ENCODE data around the gene RNF145. TPM values are rescaled to one million over a fixed set of nuclear protein-coding genes. Genes with fewer than 3 reads are reported as not detected.

The RNF145 gene
- polyA plus RNA-seq, 3 donors, result 9.1 to 23.6 (median 11.5) TPM

DNA sequence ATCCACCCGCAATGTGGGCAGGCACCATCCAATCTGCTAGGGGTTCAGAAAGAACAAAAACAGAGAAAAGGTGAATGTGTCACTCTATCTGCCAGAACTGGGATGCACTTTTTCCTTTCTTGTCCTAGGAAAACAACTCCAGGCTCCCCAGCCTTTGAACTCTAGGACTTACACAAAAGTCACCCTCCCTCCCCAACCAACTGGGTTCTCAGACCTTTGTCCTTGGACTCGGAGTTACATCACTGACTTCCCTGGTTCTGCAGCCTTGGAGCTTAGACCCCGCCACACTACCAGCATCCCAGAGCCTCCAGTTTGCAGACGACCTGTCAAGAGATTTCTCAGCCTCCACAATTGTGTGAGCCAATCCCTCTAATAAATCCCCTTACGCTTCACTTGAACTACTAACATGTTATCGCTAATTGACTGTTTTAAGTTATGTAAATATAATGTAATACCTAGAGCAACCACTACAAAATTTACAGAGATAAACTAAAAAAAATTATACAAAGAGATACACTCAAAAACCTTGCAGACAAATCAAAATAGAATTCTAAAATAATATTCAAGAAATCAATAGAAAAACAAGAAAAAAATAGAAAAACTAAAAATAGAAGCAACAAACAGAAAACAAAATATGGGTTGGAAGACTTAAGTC lies 48.4 kb upstream of the RNF145 start:
- intact Hi-C loops (cut with micrococcal nuclease), result no loop called here
- Mint-ChIP-seq H3K27ac (no peak overlapping the region), H3K4me3 (no peak overlapping the region), H3K9me3 (peaks cover 2 to 10% (median 7%) of the 10 kb centered on the region in 7 donors), H3K36me3 (no peaks in the 10 kb centered on the region), H3K27me3 (ENCODE audit: low read depth in 3 of 3) (peaks cover 7 to 12% (median 10%) of the 10 kb centered on the region in 3 donors), H3K4me1 (peaks cover 7% of the 10 kb centered on the region)
- no peak overlapping the region for H3K4me3 ChIP-seq (replicated peaks in 1 of 3; ENCODE audit: low read depth in 2 of 3, low read length in 3 of 3)
- H4K20me1 ChIP-seq (ENCODE audit: insufficient read depth, low read length), result no peaks in the 10 kb centered on the region
- no peak overlapping the region for H3K4me2 ChIP-seq (replicated peaks; ENCODE audit: extremely low read depth, low read length, poor library complexity, severe bottlenecking)
- H3K79me2 ChIP-seq (ENCODE audit: insufficient read depth, low read length), result no peaks in the 10 kb centered on the region
- H3K27ac ChIP-seq (ENCODE audit: low read depth in 1 of 2, low read length in 2 of 2), result no peak overlapping the region
- WGBS (ENCODE audit: insufficient coverage), result 69% methylated on average over 2 of the region's 6 CpGs
- TF ChIP-seq, protein P1, sequence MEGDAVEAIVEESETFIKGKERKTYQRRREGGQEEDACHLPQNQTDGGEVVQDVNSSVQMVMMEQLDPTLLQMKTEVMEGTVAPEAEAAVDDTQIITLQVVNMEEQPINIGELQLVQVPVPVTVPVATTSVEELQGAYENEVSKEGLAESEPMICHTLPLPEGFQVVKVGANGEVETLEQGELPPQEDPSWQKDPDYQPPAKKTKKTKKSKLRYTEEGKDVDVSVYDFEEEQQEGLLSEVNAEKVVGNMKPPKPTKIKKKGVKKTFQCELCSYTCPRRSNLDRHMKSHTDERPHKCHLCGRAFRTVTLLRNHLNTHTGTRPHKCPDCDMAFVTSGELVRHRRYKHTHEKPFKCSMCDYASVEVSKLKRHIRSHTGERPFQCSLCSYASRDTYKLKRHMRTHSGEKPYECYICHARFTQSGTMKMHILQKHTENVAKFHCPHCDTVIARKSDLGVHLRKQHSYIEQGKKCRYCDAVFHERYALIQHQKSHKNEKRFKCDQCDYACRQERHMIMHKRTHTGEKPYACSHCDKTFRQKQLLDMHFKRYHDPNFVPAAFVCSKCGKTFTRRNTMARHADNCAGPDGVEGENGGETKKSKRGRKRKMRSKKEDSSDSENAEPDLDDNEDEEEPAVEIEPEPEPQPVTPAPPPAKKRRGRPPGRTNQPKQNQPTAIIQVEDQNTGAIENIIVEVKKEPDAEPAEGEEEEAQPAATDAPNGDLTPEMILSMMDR (IDR thresholded peaks at IDR 0.05), result no peak
- H2AFZ ChIP-seq (ENCODE audit: insufficient read depth, low read depth, low read length, poor library complexity, severe bottlenecking), result no peak overlapping the region
- DNase-seq, result no peak
- H3K9me3 ChIP-seq (replicated peaks in 1 of 2; ENCODE audit: control insufficient read depth in 1 of 2, insufficient read depth in 1 of 2, low read length in 2 of 2), result no peaks in the 10 kb centered on the region
- H3K4me1 ChIP-seq (ENCODE audit: control insufficient read depth in 1 of 2, insufficient read depth in 2 of 2, low read length in 2 of 2), result peaks cover 6 to 8% of the 10 kb centered on the region in 2 donors
- H3K9ac ChIP-seq (ENCODE audit: insufficient read depth, low read length, poor library complexity, severe bottlenecking), result no peak overlapping the region
- H3K27me3 ChIP-seq (ENCODE audit: control insufficient read depth in 2 of 2, insufficient read depth in 2 of 2, low read length in 2 of 2), result peaks cover 0 to 4% of the 10 kb centered on the region in 2 donors
- H3K36me3 ChIP-seq (replicated peaks in 1 of 2; ENCODE audit: control insufficient read depth in 1 of 2, insufficient read depth in 2 of 2, low read length in 2 of 2), result no peaks in the 10 kb centered on the region

DNA sequence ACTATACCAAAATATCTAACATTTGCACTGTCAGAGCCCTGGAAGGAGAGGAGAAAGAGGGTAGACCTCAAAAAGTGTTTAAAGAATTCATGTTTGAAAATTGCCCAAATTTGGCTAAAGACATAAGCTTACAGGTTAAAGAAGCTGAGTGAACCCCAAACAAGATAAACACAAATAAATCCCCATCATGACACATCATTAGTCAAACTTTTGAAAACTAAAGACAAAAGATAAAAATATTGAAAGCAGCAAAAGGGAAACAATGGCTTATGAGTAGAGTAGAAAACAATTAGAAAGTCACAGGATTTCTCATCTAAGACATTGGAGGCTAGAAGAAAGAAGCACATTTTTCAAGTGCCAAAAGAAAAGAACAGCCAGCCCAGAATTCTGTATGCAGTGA lies 47.7 kb upstream of the RNF145 start:
- Histone ChIP-seq H3K9me3 (replicated peaks in 1 of 2; ENCODE audit: control insufficient read depth in 1 of 2, insufficient read depth in 1 of 2, low read length in 2 of 2) (no peaks in the 10 kb centered on the region), H3K4me3 (replicated peaks in 1 of 3; ENCODE audit: low read depth in 2 of 3, low read length in 3 of 3) (no peak overlapping the region), H3K4me2 (replicated peaks; ENCODE audit: extremely low read depth, low read length, poor library complexity, severe bottlenecking) (no peak overlapping the region), H3K36me3 (replicated peaks in 1 of 2; ENCODE audit: control insufficient read depth in 1 of 2, insufficient read depth in 2 of 2, low read length in 2 of 2) (no peaks in the 10 kb centered on the region), H4K20me1 (ENCODE audit: insufficient read depth, low read length) (no peaks in the 10 kb centered on the region), H3K27ac (ENCODE audit: low read depth in 1 of 2, low read length in 2 of 2) (no peak overlapping the region), H3K79me2 (ENCODE audit: insufficient read depth, low read length) (no peaks in the 10 kb centered on the region), H3K27me3 (ENCODE audit: control insufficient read depth in 2 of 2, insufficient read depth in 2 of 2, low read length in 2 of 2) (peaks cover 0 to 4% of the 10 kb centered on the region in 2 donors), H2AFZ (ENCODE audit: insufficient read depth, low read depth, low read length, poor library complexity, severe bottlenecking) (no peak overlapping the region), H3K4me1 (ENCODE audit: control insufficient read depth in 1 of 2, insufficient read depth in 2 of 2, low read length in 2 of 2) (peaks cover 0 to under 1% of the 10 kb centered on the region in 2 donors), H3K9ac (ENCODE audit: insufficient read depth, low read length, poor library complexity, severe bottlenecking) (no peak overlapping the region)
- intact Hi-C loops (cut with micrococcal nuclease), result no loop called here
- no peak for DNase-seq
- TF ChIP-seq, protein P1 (IDR thresholded peaks at IDR 0.05), result no peak
- H3K27me3 Mint-ChIP-seq (ENCODE audit: low read depth in 3 of 3), result peaks cover 7 to 11% (median 7%) of the 10 kb centered on the region in 3 donors
- no peak overlapping the region for H3K4me3 Mint-ChIP-seq
- H3K27ac Mint-ChIP-seq, result no peak overlapping the region
- no peaks in the 10 kb centered on the region for H3K4me1 Mint-ChIP-seq
- peaks cover 2 to 10% (median 6%) of the 10 kb centered on the region in 7 donors for H3K9me3 Mint-ChIP-seq
- no peaks in the 10 kb centered on the region for H3K36me3 Mint-ChIP-seq
